ENCODE data around the gene CFAP77.

Gene CFAP77

DNA sequence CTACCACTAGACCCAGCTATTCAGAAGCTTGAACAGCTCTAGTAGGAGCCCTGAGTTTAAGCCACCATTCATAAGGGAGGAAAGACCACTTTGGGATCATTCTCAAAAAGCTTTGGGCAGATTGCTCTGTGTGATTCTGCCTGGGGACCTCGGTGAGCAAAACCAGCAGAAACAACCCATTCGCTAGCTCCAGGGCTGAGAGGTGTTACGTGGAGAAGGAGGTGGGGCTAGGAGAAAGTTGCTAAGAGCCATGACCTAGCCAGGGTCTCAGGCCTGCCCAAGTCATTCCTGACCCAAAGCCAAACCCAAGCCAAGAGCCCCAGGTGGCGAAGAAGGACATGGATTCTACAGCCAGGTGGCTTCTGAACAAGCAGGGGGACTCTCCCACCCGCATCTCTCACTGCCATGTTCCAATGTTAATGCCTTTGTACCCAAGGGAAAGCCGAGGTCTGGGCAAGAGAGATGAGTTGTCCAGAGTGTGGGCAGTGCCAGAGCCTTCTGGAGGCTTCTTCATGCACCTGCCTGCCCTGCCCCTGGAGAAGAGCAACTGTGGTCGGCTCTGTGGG lies 168.4 kb downstream of the CFAP77 start:
- Histone ChIP-seq H3K9me3 (ENCODE audit: control insufficient read depth, low read length) (no peaks in the 10 kb centered on the region), H3K14ac (ENCODE audit: low read length in 2 of 2) (no peak overlapping the region), H3K4me3 (ENCODE audit: insufficient read depth in 1 of 2, low read depth in 1 of 2, low read length in 2 of 2) (no peak overlapping the region), H3K27ac (ENCODE audit: low read length, poor library complexity, severe bottlenecking) (no peak overlapping the region), H2BK120ac (ENCODE audit: low read depth, low read length) (no peak overlapping the region), H4K91ac (ENCODE audit: low read length) (no peak overlapping the region), H3K4me1 (ENCODE audit: control insufficient read depth, insufficient read depth, low read depth, low read length) (peaks cover 9% of the 10 kb centered on the region), H3K27me3 (ENCODE audit: control insufficient read depth in 1 of 2, insufficient read depth in 1 of 2, low read length in 2 of 2) (peaks cover 80 to 92% of the 10 kb centered on the region in 2 experiments), H3K18ac (ENCODE audit: low read depth in 1 of 2, low read length in 2 of 2) (no peak overlapping the region), H4K8ac (ENCODE audit: low read length) (no peak overlapping the region), H3K9ac (ENCODE audit: low read length) (no peak overlapping the region), H2AFZ (ENCODE audit: low read depth, low read length) (no peak overlapping the region), H2BK15ac (ENCODE audit: low read depth, poor library complexity, severe bottlenecking) (no peak overlapping the region), H3K36me3 (ENCODE audit: control insufficient read depth in 1 of 2, insufficient read depth in 2 of 2, low read depth in 1 of 2, low read length in 2 of 2) (no peaks in the 10 kb centered on the region), H2AK5ac (ENCODE audit: low read length, severe bottlenecking) (no peak overlapping the region), H3K79me1 (replicated peaks; ENCODE audit: low read length, poor library complexity, severe bottlenecking) (no peaks in the 10 kb centered on the region), H2BK5ac (ENCODE audit: low read depth, low read length, poor library complexity, severe bottlenecking) (no peak overlapping the region), H3K4ac (ENCODE audit: low read depth in 1 of 2, low read length in 2 of 2) (no peak overlapping the region), H2BK12ac (ENCODE audit: low read length in 2 of 2) (no peak overlapping the region), H3K23ac (ENCODE audit: low read length in 2 of 2) (no peak overlapping the region), H3K4me2 (ENCODE audit: low read length, poor library complexity, severe bottlenecking) (no peak overlapping the region)
- WGBS = 37% methylated on average over 5 of the region's 7 CpGs
- DNase-seq = no peak

DNA sequence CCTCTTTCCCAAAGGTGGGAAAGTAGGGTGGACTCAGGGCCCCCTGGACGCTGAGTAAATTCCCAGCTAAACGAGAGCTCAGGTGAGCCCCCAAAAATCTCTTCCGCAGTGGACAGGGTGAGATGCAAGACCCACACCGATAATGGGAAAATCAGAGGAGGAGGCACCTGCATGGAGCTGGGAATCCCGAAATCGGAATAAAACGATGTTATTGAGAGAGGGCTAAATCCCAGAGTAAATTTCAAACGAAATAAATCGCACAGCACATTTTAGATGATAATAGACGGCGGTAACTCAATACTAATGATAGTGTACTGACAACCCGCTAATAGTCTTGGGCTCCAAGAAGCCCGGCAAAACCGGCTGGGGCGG lies 169.4 kb downstream of the CFAP77 start:
- H3K4ac ChIP-seq (ENCODE audit: low read depth in 1 of 2, low read length in 2 of 2) = no peak overlapping the region
- H3K4me3 ChIP-seq (ENCODE audit: insufficient read depth in 1 of 2, low read depth in 1 of 2, low read length in 2 of 2) = no peak overlapping the region
- no peak overlapping the region for H2BK5ac ChIP-seq (ENCODE audit: low read depth, low read length, poor library complexity, severe bottlenecking)
- no peak overlapping the region for H2AFZ ChIP-seq (ENCODE audit: low read depth, low read length)
- no peak overlapping the region for H3K27ac ChIP-seq (ENCODE audit: low read length, poor library complexity, severe bottlenecking)
- no peak overlapping the region for H4K91ac ChIP-seq (ENCODE audit: low read length)
- no peaks in the 10 kb centered on the region for H3K36me3 ChIP-seq (ENCODE audit: control insufficient read depth in 1 of 2, insufficient read depth in 2 of 2, low read depth in 1 of 2, low read length in 2 of 2)
- H3K27me3 ChIP-seq (ENCODE audit: control insufficient read depth in 1 of 2, insufficient read depth in 1 of 2, low read length in 2 of 2) = peaks cover 90 to 96% of the 10 kb centered on the region in 2 experiments
- no peak overlapping the region for H3K9ac ChIP-seq (ENCODE audit: low read length)
- H3K79me1 ChIP-seq (replicated peaks; ENCODE audit: low read length, poor library complexity, severe bottlenecking) = no peaks in the 10 kb centered on the region
- no peak overlapping the region for H3K23ac ChIP-seq (ENCODE audit: low read length in 2 of 2)
- H3K4me2 ChIP-seq (ENCODE audit: low read length, poor library complexity, severe bottlenecking) = no peak overlapping the region
- H3K18ac ChIP-seq (ENCODE audit: low read depth in 1 of 2, low read length in 2 of 2) = no peak overlapping the region
- no peak overlapping the region for H2BK15ac ChIP-seq (ENCODE audit: low read depth, poor library complexity, severe bottlenecking)
- H3K4me1 ChIP-seq (ENCODE audit: control insufficient read depth, insufficient read depth, low read depth, low read length) = peaks cover 9% of the 10 kb centered on the region
- WGBS = 22% methylated on average over 14 of the region's 15 CpGs
- H3K9me3 ChIP-seq (ENCODE audit: control insufficient read depth, low read length) = no peaks in the 10 kb centered on the region
- H4K8ac ChIP-seq (ENCODE audit: low read length) = no peak overlapping the region
- DNase-seq = no peak
- no peak overlapping the region for H3K14ac ChIP-seq (ENCODE audit: low read length in 2 of 2)
- no peak overlapping the region for H2BK12ac ChIP-seq (ENCODE audit: low read length in 2 of 2)
- H2AK5ac ChIP-seq (ENCODE audit: low read length, severe bottlenecking) = no peak overlapping the region
- H2BK120ac ChIP-seq (ENCODE audit: low read depth, low read length) = no peak overlapping the region

DNA sequence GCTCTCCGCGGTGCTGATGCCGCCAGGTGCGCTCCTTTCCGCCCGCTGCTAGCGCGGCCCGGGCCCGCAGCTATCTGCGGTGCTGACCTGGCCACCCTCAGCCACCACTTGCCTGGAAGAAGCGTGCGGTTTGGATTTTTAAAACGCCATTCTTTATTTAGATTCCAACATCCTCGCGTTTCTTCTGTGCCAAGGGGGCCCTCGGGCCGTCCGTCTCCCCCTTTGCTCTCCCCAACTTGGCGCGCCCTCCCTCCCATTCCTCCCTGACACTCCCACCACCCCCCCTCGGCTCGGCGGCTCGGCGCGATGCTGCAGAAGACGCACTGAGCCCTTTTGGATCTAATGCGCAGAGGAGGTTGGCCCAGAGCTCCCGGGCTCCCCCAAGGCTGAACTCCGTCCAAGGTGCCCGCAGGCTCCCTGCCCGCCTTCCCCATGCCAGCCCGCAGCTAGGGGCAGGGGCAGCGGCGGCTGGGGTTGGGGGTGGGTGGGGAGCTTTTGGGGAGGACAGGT lies 172.3 kb downstream of the CFAP77 start, which contains the start of gene BARHL1:
TSS of gene BARHL1 (plus strand) at position 331 of the 510 bp plus-strand sequence. CDS start 192 bp downstream, outside the sequence.
- Histone ChIP-seq H2BK15ac (ENCODE audit: low read depth, poor library complexity, severe bottlenecking) (no peak within 1 kb of the TSS), H2BK5ac (ENCODE audit: low read depth, low read length, poor library complexity, severe bottlenecking) (no peak within 1 kb of the TSS), H3K4me1 (ENCODE audit: control insufficient read depth, insufficient read depth, low read depth, low read length) (peaks cover 19% of the 10 kb centered on the region), H2BK12ac (ENCODE audit: low read length in 2 of 2) (no peak within 1 kb of the TSS), H3K4me3 (ENCODE audit: insufficient read depth in 1 of 2, low read depth in 1 of 2, low read length in 2 of 2) (peak within 1 kb of the TSS in 1 of 2 experiments; percentile 74), H3K9ac (ENCODE audit: low read length) (no peak within 1 kb of the TSS), H3K36me3 (ENCODE audit: control insufficient read depth in 1 of 2, insufficient read depth in 2 of 2, low read depth in 1 of 2, low read length in 2 of 2) (no peaks in the 10 kb centered on the region), H3K23ac (ENCODE audit: low read length in 2 of 2) (no peak within 1 kb of the TSS), H3K4me2 (ENCODE audit: low read length, poor library complexity, severe bottlenecking) (peak within 1 kb of the TSS; percentile 46), H3K79me1 (replicated peaks; ENCODE audit: low read length, poor library complexity, severe bottlenecking) (no peaks in the 10 kb centered on the region), H3K9me3 (ENCODE audit: control insufficient read depth, low read length) (no peaks in the 10 kb centered on the region), H4K91ac (ENCODE audit: low read length) (no peak within 1 kb of the TSS), H3K27me3 (ENCODE audit: control insufficient read depth in 1 of 2, insufficient read depth in 1 of 2, low read length in 2 of 2) (peaks cover 97 to 99% of the 10 kb centered on the region in 2 experiments), H4K8ac (ENCODE audit: low read length) (no peak within 1 kb of the TSS), H3K14ac (ENCODE audit: low read length in 2 of 2) (no peak within 1 kb of the TSS), H3K18ac (ENCODE audit: low read depth in 1 of 2, low read length in 2 of 2) (no peak within 1 kb of the TSS), H2AK5ac (ENCODE audit: low read length, severe bottlenecking) (no peak within 1 kb of the TSS), H2BK120ac (ENCODE audit: low read depth, low read length) (no peak within 1 kb of the TSS), H3K27ac (ENCODE audit: low read length, poor library complexity, severe bottlenecking) (no peak within 1 kb of the TSS), H2AFZ (ENCODE audit: low read depth, low read length) (no peak within 1 kb of the TSS), H3K4ac (ENCODE audit: low read depth in 1 of 2, low read length in 2 of 2) (no peak within 1 kb of the TSS)
- DNase-seq = no peak
- WGBS = 3% methylated on average over 28 of the region's 36 CpGs

DNA sequence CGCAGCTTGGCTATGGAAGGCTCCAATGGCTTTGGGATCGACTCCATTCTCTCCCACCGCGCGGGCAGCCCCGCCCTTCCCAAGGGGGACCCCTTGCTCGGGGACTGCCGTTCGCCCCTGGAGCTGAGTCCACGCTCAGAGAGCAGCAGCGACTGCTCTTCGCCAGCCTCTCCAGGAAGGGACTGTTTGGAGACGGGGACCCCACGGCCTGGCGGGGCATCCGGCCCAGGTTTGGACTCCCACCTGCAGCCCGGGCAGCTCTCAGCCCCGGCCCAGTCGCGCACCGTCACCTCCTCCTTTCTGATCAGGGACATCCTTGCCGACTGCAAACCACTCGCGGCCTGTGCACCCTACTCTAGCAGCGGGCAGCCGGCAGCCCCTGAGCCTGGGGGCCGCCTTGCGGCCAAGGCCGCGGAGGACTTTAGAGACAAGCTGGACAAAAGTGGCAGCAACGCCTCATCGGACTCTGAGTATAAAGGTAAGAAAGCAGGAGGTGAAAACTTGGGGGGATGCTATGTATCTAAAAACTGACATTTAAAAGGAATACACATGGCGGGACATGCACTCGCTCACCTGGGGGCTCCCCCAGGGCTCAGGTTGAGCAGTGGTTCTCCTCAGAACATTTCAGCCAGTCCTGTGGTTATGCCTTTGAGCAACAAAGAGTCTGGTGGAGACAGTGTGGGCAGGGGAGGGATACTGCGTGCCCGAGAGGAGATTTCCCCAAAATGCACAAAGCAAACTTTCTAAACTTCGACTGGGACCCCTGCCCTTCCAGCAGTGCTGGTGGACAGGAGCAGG lies 173.0 kb downstream of the CFAP77 start:
- 25% methylated on average over 36 of the region's 37 CpGs for WGBS
- Histone ChIP-seq H3K14ac (ENCODE audit: low read length in 2 of 2) (no peak overlapping the region), H3K27ac (ENCODE audit: low read length, poor library complexity, severe bottlenecking) (no peak overlapping the region), H3K4me2 (ENCODE audit: low read length, poor library complexity, severe bottlenecking) (no peak overlapping the region), H3K79me1 (replicated peaks; ENCODE audit: low read length, poor library complexity, severe bottlenecking) (no peaks in the 10 kb centered on the region), H3K18ac (ENCODE audit: low read depth in 1 of 2, low read length in 2 of 2) (no peak overlapping the region), H2AK5ac (ENCODE audit: low read length, severe bottlenecking) (no peak overlapping the region), H3K9me3 (ENCODE audit: control insufficient read depth, low read length) (no peaks in the 10 kb centered on the region), H3K9ac (ENCODE audit: low read length) (no peak overlapping the region), H2BK5ac (ENCODE audit: low read depth, low read length, poor library complexity, severe bottlenecking) (no peak overlapping the region), H2BK12ac (ENCODE audit: low read length in 2 of 2) (no peak overlapping the region), H3K27me3 (ENCODE audit: control insufficient read depth in 1 of 2, insufficient read depth in 1 of 2, low read length in 2 of 2) (peaks cover 97 to 99% of the 10 kb centered on the region in 2 experiments), H4K91ac (ENCODE audit: low read length) (no peak overlapping the region), H4K8ac (ENCODE audit: low read length) (no peak overlapping the region), H2BK15ac (ENCODE audit: low read depth, poor library complexity, severe bottlenecking) (no peak overlapping the region), H2AFZ (ENCODE audit: low read depth, low read length) (no peak overlapping the region), H3K4me1 (ENCODE audit: control insufficient read depth, insufficient read depth, low read depth, low read length) (peaks cover 19% of the 10 kb centered on the region), H3K23ac (ENCODE audit: low read length in 2 of 2) (no peak overlapping the region), H2BK120ac (ENCODE audit: low read depth, low read length) (no peak overlapping the region), H3K36me3 (ENCODE audit: control insufficient read depth in 1 of 2, insufficient read depth in 2 of 2, low read depth in 1 of 2, low read length in 2 of 2) (no peaks in the 10 kb centered on the region), H3K4ac (ENCODE audit: low read depth in 1 of 2, low read length in 2 of 2) (no peak overlapping the region), H3K4me3 (ENCODE audit: insufficient read depth in 1 of 2, low read depth in 1 of 2, low read length in 2 of 2) (no peak overlapping the region)
- no peak for DNase-seq
